Suprapubic skin (tissue), 4 donors: Measurements from ENCODE around the gene RAB33B.

Source experiments
- CTCF ChIP-seq, 2 donors: fragments of 200-600 bp in 1 of 2; fragments of 450-650 bp in 1 of 2; sonication (generic) in 1 of 2; IDR thresholded peaks; one replicate each; pipeline ENCODE4 v1.5.1; 2016 to 2019; ENCODE audit warnings: antibody characterized with exemption in 2 of 2, mild to moderate bottlenecking in 1 of 2, moderate library complexity in 1 of 2
- POLR2A ChIP-seq, 2 donors: fragments of 450-650 bp; IDR thresholded peaks; one replicate each; pipeline ENCODE4 v1.6.1; 2017; ENCODE audit warnings: antibody characterized with exemption in 2 of 2, mild to moderate bottlenecking in 2 of 2, moderate library complexity in 2 of 2
- POLR2AphosphoS5 ChIP-seq, 3 donors: sonication (generic); formaldehyde crosslinking; IDR thresholded peaks; one replicate each; pipeline ENCODE4 v1.6.1; 2017; ENCODE audit warnings: antibody characterized with exemption in 3 of 3

- TF ChIP-seq CTCF (IDR thresholded peaks at IDR 0.05) (no peak), POLR2AphosphoS5 (IDR thresholded peaks at IDR 0.05) (no peak), POLR2A (IDR thresholded peaks at IDR 0.05) (no peak)
Observed at GRCh38 chr4:139461022-139461628, 7.2 kb downstream of the RAB33B start.
